DOHH2 (cell line): ENCODE measurements around the gene ALX3.

Source experiments
- EZH2phosphoT487 ChIP-seq: fragments of 200-600 bp; sonication (generic); IDR thresholded peaks from 2 replicates; pipeline ENCODE4 v1.6.1; 2017; ENCODE audit warnings: borderline replicate concordance, mild to moderate bottlenecking, antibody characterized with exemption, low read length, moderate library complexity, mixed read lengths
- TF ChIP-seq, protein P1 (sequence below): fragments of 200-600 bp; sonication (generic); IDR thresholded peaks from one replicate; pipeline ENCODE4 v1.5.1; 2014; ENCODE audit warnings: antibody characterized with exemption, mild to moderate bottlenecking, low read depth, low read length; ENCODE audit not compliant: poor library complexity, severe bottlenecking

DNA sequence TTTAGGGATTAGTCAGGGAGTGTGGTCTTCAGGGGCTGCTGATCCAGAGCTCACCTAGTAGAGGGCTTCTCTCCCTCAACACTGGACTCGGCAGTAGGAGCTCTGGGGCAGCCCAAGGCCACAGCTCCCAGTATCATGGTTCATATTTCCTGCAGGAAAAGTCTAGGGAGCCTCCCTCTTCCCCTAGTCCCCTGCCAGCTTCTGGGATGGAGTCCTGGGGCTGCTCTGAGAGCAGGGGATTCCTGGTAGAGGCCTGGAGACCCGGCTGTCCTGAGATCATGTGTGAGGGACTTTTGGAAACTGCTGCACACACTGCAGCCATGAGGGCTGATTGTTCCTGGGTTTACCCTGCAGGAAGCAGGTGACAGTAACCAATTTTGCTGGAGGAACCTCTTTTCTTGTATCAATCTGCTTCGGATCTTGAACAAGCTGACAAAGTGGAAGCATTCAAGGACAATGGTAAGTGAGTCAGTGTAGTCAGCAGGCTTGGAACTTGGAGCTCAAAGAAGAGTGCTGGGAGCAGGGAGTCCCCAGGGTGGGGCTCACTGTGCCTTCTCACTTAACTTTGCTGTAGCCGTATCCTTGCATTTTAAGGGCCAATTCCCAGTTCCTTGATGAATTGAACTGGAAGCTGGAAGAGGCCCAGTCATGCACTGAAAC is 19.7 kb downstream of the ALX3 start:
- TF ChIP-seq, protein P1, sequence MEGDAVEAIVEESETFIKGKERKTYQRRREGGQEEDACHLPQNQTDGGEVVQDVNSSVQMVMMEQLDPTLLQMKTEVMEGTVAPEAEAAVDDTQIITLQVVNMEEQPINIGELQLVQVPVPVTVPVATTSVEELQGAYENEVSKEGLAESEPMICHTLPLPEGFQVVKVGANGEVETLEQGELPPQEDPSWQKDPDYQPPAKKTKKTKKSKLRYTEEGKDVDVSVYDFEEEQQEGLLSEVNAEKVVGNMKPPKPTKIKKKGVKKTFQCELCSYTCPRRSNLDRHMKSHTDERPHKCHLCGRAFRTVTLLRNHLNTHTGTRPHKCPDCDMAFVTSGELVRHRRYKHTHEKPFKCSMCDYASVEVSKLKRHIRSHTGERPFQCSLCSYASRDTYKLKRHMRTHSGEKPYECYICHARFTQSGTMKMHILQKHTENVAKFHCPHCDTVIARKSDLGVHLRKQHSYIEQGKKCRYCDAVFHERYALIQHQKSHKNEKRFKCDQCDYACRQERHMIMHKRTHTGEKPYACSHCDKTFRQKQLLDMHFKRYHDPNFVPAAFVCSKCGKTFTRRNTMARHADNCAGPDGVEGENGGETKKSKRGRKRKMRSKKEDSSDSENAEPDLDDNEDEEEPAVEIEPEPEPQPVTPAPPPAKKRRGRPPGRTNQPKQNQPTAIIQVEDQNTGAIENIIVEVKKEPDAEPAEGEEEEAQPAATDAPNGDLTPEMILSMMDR: no peak
- TF ChIP-seq EZH2phosphoT487: no peak
